GM12878 (cell line): Measurements from ENCODE around the gene FOXJ1. TPM values are rescaled to one million over a fixed set of nuclear protein-coding genes. Genes with fewer than 3 reads are reported as not detected.

Experiments
- ATAC-seq: fragments of 200-7000 bp; cut with Tn5 transposase; 3 replicates; pipeline ENCODE4 v1.9.1; 2020; ENCODE audit warnings: mild to moderate bottlenecking, moderate library complexity
- BruUV-seq: library from RNA; stranded (reverse); fragments of 400-500 nt; replicated peaks from 2 replicates; lab custom pipeline; 2021; lab: Mats Ljungman, UMichigan
- CTCF ChIA-PET: fragments of 300-600 bp; sonication (Branson Sonifier 250); formaldehyde crosslinking; extraction: SDS; loops from one replicate; lab custom pipeline; 2021; ENCODE audit warnings: inconsistent platforms; lab: Yijun Ruan, JAX
- POLR2A ChIA-PET: fragments of 350-600 bp; formaldehyde crosslinking; extraction: SDS; loops from one replicate; lab custom pipeline; 2021; ENCODE audit warnings: inconsistent platforms; lab: Charles Lee
- RAD21 ChIA-PET: fragments of 300-600 bp; sonication (Branson Sonifier 250); formaldehyde crosslinking; loops from one replicate; lab custom pipeline; 2023; ENCODE audit warnings: antibody characterized with exemption; ENCODE audit not compliant: unreplicated experiment; lab: Charles Lee
- SMC1A ChIA-PET: fragments of 300-600 bp; sonication (Branson Sonifier 250); formaldehyde crosslinking; loops from one replicate; lab custom pipeline; 2023; ENCODE audit not compliant: unreplicated experiment, uncharacterized antibody; lab: Charles Lee
- DNase-seq: peaks from one replicate; pipeline ENCODE4 v3.0.0-alpha.2; 2011; ENCODE audit warnings: low read depth, low spot score
- FAIRE-seq: peaks from 3 replicates; lab custom pipeline; 2011; peaks lifted over from hg19 to GRCh38; lab: Jason Lieb, UNC
- H2AFZ ChIP-seq: 2 replicates; pipeline ENCODE4 v1.6.0; 2011; ENCODE audit warnings: low read depth, low read length, control low read depth; ENCODE audit not compliant: control insufficient read depth
- H3K27ac ChIP-seq: 2 replicates; pipeline ENCODE4 v1.5.1; 2011; ENCODE audit warnings: control low read depth; ENCODE audit not compliant: control insufficient read depth, insufficient read depth
- H3K27me3 ChIP-seq, 2 experiments: replicated peaks in 1 of 2; 2 replicates each; pipeline versions ENCODE4 v1.6.0 to v1.6.1; 2011; ENCODE audit warnings: low read length in 1 of 2; ENCODE audit not compliant: control insufficient read depth in 2 of 2, insufficient read depth in 2 of 2
- H3K36me3 ChIP-seq, 2 experiments: 2 replicates each; pipeline ENCODE4 v1.5.1; 2011; ENCODE audit warnings: low read length in 1 of 2; ENCODE audit not compliant: control insufficient read depth in 2 of 2, insufficient read depth in 2 of 2
- H3K4me1 ChIP-seq: 2 replicates; pipeline ENCODE4 v1.6.1; 2011; ENCODE audit warnings: mild to moderate bottlenecking, low read length, moderate library complexity, mixed read lengths; ENCODE audit not compliant: control insufficient read depth, insufficient read depth
- H3K4me2 ChIP-seq: 2 replicates; pipeline ENCODE4 v1.6.0; 2011; ENCODE audit warnings: control low read depth; ENCODE audit not compliant: control insufficient read depth, insufficient read depth
- H3K4me3 ChIP-seq: fragments of 200-600 bp; sonication (generic); 2 replicates; pipeline ENCODE4 v1.5.1; 2016
- H3K79me2 ChIP-seq: 2 replicates; pipeline ENCODE4 v1.6.0; 2011; ENCODE audit warnings: low read length; ENCODE audit not compliant: control insufficient read depth, insufficient read depth
- H3K9ac ChIP-seq: 2 replicates; pipeline ENCODE4 v1.8.0; 2011; ENCODE audit warnings: low read length, control low read depth, mixed read lengths; ENCODE audit not compliant: control insufficient read depth, insufficient read depth
- H3K9me3 ChIP-seq: replicated peaks from 3 replicates; pipeline ENCODE4 v1.5.1; 2011; ENCODE audit warnings: mild to moderate bottlenecking, low read length; ENCODE audit not compliant: control insufficient read depth, insufficient read depth
- H4K20me1 ChIP-seq: 2 replicates; pipeline ENCODE4 v1.6.0; 2011; ENCODE audit not compliant: control insufficient read depth, insufficient read depth
- BACH1 ChIP-seq: fragments of 450-650 bp; IDR thresholded peaks from 2 replicates; pipeline ENCODE4 v1.6.1; 2017; ENCODE audit warnings: mild to moderate bottlenecking, borderline replicate concordance
- CREM ChIP-seq: IDR thresholded peaks from 2 replicates; pipeline ENCODE4 v1.6.1; 2014; ENCODE audit warnings: antibody characterized with exemption, low read depth
- IRF4 ChIP-seq: IDR thresholded peaks from 2 replicates; pipeline ENCODE4 v1.6.1; 2011; ENCODE audit warnings: low read depth, low read length
- JUNB ChIP-seq: IDR thresholded peaks from 2 replicates; pipeline ENCODE4 v1.6.1; 2016; ENCODE audit warnings: antibody characterized with exemption, mild to moderate bottlenecking
- JUND ChIP-seq: IDR thresholded peaks from 2 replicates; pipeline ENCODE4 v1.6.1; 2012; ENCODE audit warnings: low read depth, mild to moderate bottlenecking, low read length, improper control_type of control experiment, moderate library complexity
- KDM1A ChIP-seq: fragments of 200-600 bp; sonication (generic); IDR thresholded peaks from 2 replicates; pipeline ENCODE4 v1.6.1; 2016; ENCODE audit warnings: borderline replicate concordance
- LARP7 ChIP-seq: fragments of 450-650 bp; IDR thresholded peaks from 2 replicates; pipeline ENCODE4 v1.6.1; 2017; ENCODE audit warnings: mild to moderate bottlenecking
- MEF2A ChIP-seq: IDR thresholded peaks from 2 replicates; pipeline ENCODE4 v1.6.1; 2011; ENCODE audit warnings: low read depth, mild to moderate bottlenecking, low read length, moderate library complexity; ENCODE audit not compliant: insufficient read depth
- NFXL1 ChIP-seq: fragments of 450-650 bp; IDR thresholded peaks from 2 replicates; pipeline ENCODE4 v1.6.1; 2017; ENCODE audit warnings: antibody characterized with exemption, mild to moderate bottlenecking, borderline replicate concordance
- NFYB ChIP-seq: IDR thresholded peaks from 2 replicates; pipeline ENCODE4 v1.6.1; 2011; ENCODE audit warnings: low read depth, mild to moderate bottlenecking, low read length, improper control_type of control experiment, moderate library complexity; ENCODE audit not compliant: insufficient read depth
- PAX5 ChIP-seq: IDR thresholded peaks from 2 replicates; pipeline ENCODE4 v1.6.1; 2011; ENCODE audit warnings: low read depth, low read length, borderline replicate concordance
- POLR2AphosphoS2 ChIP-seq: IDR thresholded peaks from 2 replicates; pipeline ENCODE4 v1.6.1; 2011; ENCODE audit warnings: low read depth, mild to moderate bottlenecking, low read length, improper control_type of control experiment, moderate library complexity
- RAD21 ChIP-seq: IDR thresholded peaks from 2 replicates; pipeline ENCODE4 v1.6.1; 2011; ENCODE audit warnings: mild to moderate bottlenecking, low read depth, low read length, moderate library complexity; ENCODE audit not compliant: insufficient read depth
- RAD51 ChIP-seq: fragments of 450-650 bp; IDR thresholded peaks from 2 replicates; pipeline ENCODE4 v1.6.1; 2016; ENCODE audit warnings: moderate library complexity, mild to moderate bottlenecking, inconsistent platforms
- RCOR1 ChIP-seq: conservative IDR thresholded peaks from 2 replicates; pipeline ENCODE4 v1.6.1; 2012; ENCODE audit warnings: low read depth, low read length, improper control_type of control experiment
- SP1 ChIP-seq: IDR thresholded peaks from one replicate; pipeline ENCODE4 v1.6.1; 2011; ENCODE audit warnings: low read depth, low read length
- TCF12 ChIP-seq: IDR thresholded peaks from 2 replicates; pipeline ENCODE4 v1.6.1; 2011; ENCODE audit warnings: low read depth, mild to moderate bottlenecking, low read length
- TCF7 ChIP-seq: IDR thresholded peaks from 2 replicates; pipeline ENCODE4 v1.6.1; 2014; ENCODE audit warnings: antibody characterized with exemption, borderline replicate concordance
- ZBTB33 ChIP-seq: fragments of 450-650 bp; IDR thresholded peaks from 2 replicates; pipeline ENCODE4 v1.6.1; 2017; ENCODE audit warnings: mild to moderate bottlenecking
- WGBS: methylation state at CpG from one replicate; pipeline ENCODE4 v1.1.6; 2016; ENCODE audit warnings: low lambda C conversion rate; ENCODE audit not compliant: insufficient replicate concordance, insufficient coverage; ENCODE audit errors: missing lambda C conversion rate; 5-methylcytosine and 5-hydroxymethylcytosine counted together
- in situ Hi-C: fragments of 300-500 bp; cut with MboI; formaldehyde crosslinking; loops from 9 replicates; pipeline ENCODE4 v1.14.3; 2018; ENCODE audit warnings: mixed read lengths
- intact Hi-C: fragments of 100-400 bp; cut with micrococcal nuclease; formaldehyde crosslinking; loops from one replicate; pipeline ENCODE4 v1.14.2; 2022; ENCODE audit not compliant: unreplicated experiment
- polyA plus RNA-seq, 11 experiments: library from polyadenylated mRNA; depleted of rRNA in 4 of 11; unstranded in 6 of 11; stranded (reverse) in 5 of 11; fragments of >200 nt; fragmentation: Nextera tagmentation in 4 of 11; fragmentation: Illumina TruSeq in 1 of 11; extraction: Ambion mirVana in 4 of 11; extraction: Trizol in 1 of 11; gene quantifications; 1 replicate in 1 of 11; 2 replicates in 10 of 11; pipeline versions ENCODE4 v1.2.1 to v1.2.3, GENCODE V29; 2011 to 2016; ENCODE audit warnings: inconsistent platforms in 2 of 11, missing spikeins in 2 of 11, low read depth in 1 of 11
- total RNA-seq, 4 experiments: library from RNA; depleted of rRNA in 3 of 4; stranded (reverse); fragments of >200 nt in 3 of 4; fragmentation: Illumina TruSeq in 1 of 4; extraction: Trizol in 1 of 4; gene quantifications; 2 replicates each; pipeline versions ENCODE4 v1.2.1 to v1.2.3, GENCODE V29; 2013 to 2021

Gene FOXJ1
- total and polyA plus RNA-seq, 10 of the 15 experiments (the other 5 are each of a cell fraction or from before 2014, with no cell fraction given), result not detected

GRCh38 chr17:76137001-76137350, 4.1 kb downstream of the FOXJ1 start:
- intact Hi-C loops (no loop called here), in situ Hi-C loops (no loop called here)
- Histone ChIP-seq H2AFZ (no peak overlapping the region), H4K20me1 (no peaks in the 10 kb centered on the region), H3K27ac (no peak overlapping the region), H3K4me2 (no peak overlapping the region), H3K9me3 (no peaks in the 10 kb centered on the region), H3K36me3 (no peaks in the 10 kb centered on the region), H3K79me2 (no peaks in the 10 kb centered on the region), H3K9ac (no peak overlapping the region), H3K27me3 (peaks cover 5 to 11% of the 10 kb centered on the region in 2 experiments), H3K4me1 (peaks cover 16% of the 10 kb centered on the region), H3K4me3 (no peak overlapping the region)
- POLR2A ChIA-PET, result no interaction called here
- DNase-seq, result no peak
- RAD21 ChIA-PET, result interaction anchor here (1.0 to 1.1 kb wide), 2 partner anchors 10 to 42 kb away, joined by 3 read pairs; no protein-coding TSS in a partner anchor
- CTCF ChIA-PET, result no interaction called here
- no TSS peak for BruUV-seq
- FAIRE-seq, result no peak
- no peak for TF ChIP-seq KDM1A
- no peak for TF ChIP-seq JUNB
- no peak for TF ChIP-seq PAX5
- no peak for TF ChIP-seq LARP7
- 60% methylated on average over 7 of the region's 7 CpGs for WGBS
- SMC1A ChIA-PET, result no interaction called here
- no peak for ATAC-seq

- SMC1A ChIA-PET, result no interaction called here
- no TSS peak for BruUV-seq
- in situ Hi-C loops (no loop called here), intact Hi-C loops (no loop called here)
- H2AFZ ChIP-seq, result no peak overlapping the region
- POLR2A ChIA-PET, result interaction anchor here (1.6 kb wide), 1 partner anchor 47 kb away, joined by 4 read pairs; no protein-coding TSS in a partner anchor
- no peak overlapping the region for H3K4me2 ChIP-seq
- no peak overlapping the region for H3K4me3 ChIP-seq
- CTCF ChIA-PET, result no interaction called here
- no peaks in the 10 kb centered on the region for H3K36me3 ChIP-seq
- H3K27ac ChIP-seq, result no peak overlapping the region
- RAD21 ChIA-PET, result interaction anchor here (1.0 kb wide), 1 partner anchor 10 kb away, joined by 3 read pairs; no protein-coding TSS in a partner anchor
- WGBS, result 57% methylated on average over 15 of the region's 16 CpGs
- no peaks in the 10 kb centered on the region for H3K9me3 ChIP-seq
- H3K27me3 ChIP-seq, result peaks cover 5 to 11% of the 10 kb centered on the region in 2 experiments
- FAIRE-seq (no peak), ATAC-seq (no peak), DNase-seq (no peak)
- no peaks in the 10 kb centered on the region for H4K20me1 ChIP-seq
- H3K9ac ChIP-seq, result no peak overlapping the region
- peaks cover 13% of the 10 kb centered on the region for H3K4me1 ChIP-seq
- no peaks in the 10 kb centered on the region for H3K79me2 ChIP-seq
- TF ChIP-seq BACH1 (no peak), NFYB (no peak), TCF12 (no peak), NFXL1 (no peak), ZBTB33 (no peak), MEF2A (no peak), RAD51 (no peak), POLR2AphosphoS2 (no peak), IRF4 (no peak), TCF7 (no peak), CREM (no peak), SP1 (no peak), JUND (no peak), RCOR1 (no peak), RAD21 (no peak)
Measured at GRCh38 chr17:76136276-76137000, 4.6 kb downstream of the FOXJ1 start.
